GM11168 (cell line): ENCODE results near the gene GPRIN3.

Experiments
- in situ Hi-C: fragments of 300-500 bp; cut with MboI; formaldehyde crosslinking; loops from one replicate; pipeline ENCODE4 v1.12.0; 2022; ENCODE audit warnings: low sequenced_read_pairs; ENCODE audit not compliant: unreplicated experiment

GPRIN3 gene

GRCh38 chr4:89294573-89295269, 12.9 kb downstream of the GPRIN3 start:
- in situ Hi-C loops: no loop called here

GRCh38 chr4:89293299-89293698, 14.3 kb downstream of the GPRIN3 start:
- in situ Hi-C loops: no loop called here

GRCh38 chr4:89290727-89291516, 16.7 kb downstream of the GPRIN3 start:
- in situ Hi-C loops: no loop called here

- in situ Hi-C loops: no loop called here
These were observed 18.3 kb downstream of the GPRIN3 start for GRCh38 chr4:89289312-89289711.

- in situ Hi-C loops: no loop called here
These were observed 19.2 kb downstream of the GPRIN3 start for GRCh38 chr4:89288430-89288829.

- in situ Hi-C loops: no loop called here
These were observed 19.7 kb downstream of the GPRIN3 start for GRCh38 chr4:89287945-89288344.

- in situ Hi-C loops: no loop called here
These were observed 21.9 kb downstream of the GPRIN3 start for GRCh38 chr4:89285745-89286144.

- in situ Hi-C loops: no loop called here
These were observed 22.8 kb downstream of the GPRIN3 start for GRCh38 chr4:89284828-89285227.

- in situ Hi-C loops: no loop called here
These were observed 23.6 kb downstream of the GPRIN3 start for GRCh38 chr4:89284020-89284424.

GRCh38 chr4:89283226-89284009, 24.2 kb downstream of the GPRIN3 start:
- in situ Hi-C loops: no loop called here

- in situ Hi-C loops: no loop called here
These were observed 28.2 kb downstream of the GPRIN3 start for GRCh38 chr4:89279385-89279784.

GRCh38 chr4:89277412-89277811, 30.2 kb downstream of the GPRIN3 start:
- in situ Hi-C loops: no loop called here

GRCh38 chr4:89276296-89276695, 31.3 kb downstream of the GPRIN3 start:
- in situ Hi-C loops: no loop called here

- in situ Hi-C loops: no loop called here
These were observed 32.0 kb downstream of the GPRIN3 start for GRCh38 chr4:89275587-89275986.

GRCh38 chr4:89273741-89274141, 33.9 kb downstream of the GPRIN3 start:
- in situ Hi-C loops: no loop called here

- in situ Hi-C loops: no loop called here
These were observed 36.8 kb downstream of the GPRIN3 start for GRCh38 chr4:89270792-89271191.

GRCh38 chr4:89269121-89269666, 38.4 kb downstream of the GPRIN3 start:
- in situ Hi-C loops: no loop called here

GRCh38 chr4:89268679-89269078, 38.9 kb downstream of the GPRIN3 start:
- in situ Hi-C loops: no loop called here

- in situ Hi-C loops: no loop called here
These were observed 39.8 kb downstream of the GPRIN3 start for GRCh38 chr4:89267846-89268245.

- in situ Hi-C loops: no loop called here
These were observed 40.2 kb downstream of the GPRIN3 start for GRCh38 chr4:89267392-89267791.

- in situ Hi-C loops: no loop called here
These were observed 41.5 kb downstream of the GPRIN3 start for GRCh38 chr4:89266128-89266527.
